SU-DHL-6 (cell line): ENCODE results near the gene ADGRG2.

ENCODE experiments used
- H2AFZ ChIP-seq: fragments of 200-600 bp; sonication (generic); 2 replicates; pipeline ENCODE4 v1.6.1; 2014; ENCODE audit warnings: low read depth, mild to moderate bottlenecking, moderate library complexity, mixed read lengths, antibody characterized with exemption, low read length; ENCODE audit not compliant: severe bottlenecking
- H3F3A ChIP-seq: fragments of 200-600 bp; shearing (Covaris generic); 2 replicates; pipeline ENCODE4 v1.6.0; 2016; ENCODE audit warnings: antibody characterized with exemption, mild to moderate bottlenecking; ENCODE audit not compliant: insufficient read depth
- H3K27ac ChIP-seq: fragments of 200-600 bp; sonication (generic); 2 replicates; pipeline ENCODE4 v1.5.1; 2016; ENCODE audit warnings: low read depth, mild to moderate bottlenecking, low read length, moderate library complexity, mixed read lengths
- H3K27me3 ChIP-seq: fragments of 200-600 bp; sonication (generic), shearing (Covaris generic); 2 replicates; pipeline ENCODE4 v1.6.0; 2014; ENCODE audit warnings: mild to moderate bottlenecking, low read length
- H3K36me3 ChIP-seq: fragments of 200-600 bp; sonication (generic); 2 replicates; pipeline ENCODE4 v1.6.1; 2014; ENCODE audit warnings: mild to moderate bottlenecking, low read length, mixed read lengths
- H3K4me2 ChIP-seq: fragments of 300-600, 200-600 bp; shearing (Covaris generic), sonication (generic); 2 replicates; pipeline ENCODE4 v1.6.0; 2014; ENCODE audit warnings: low read length, low read depth, mild to moderate bottlenecking; ENCODE audit not compliant: poor library complexity, severe bottlenecking
- H3K4me3 ChIP-seq: fragments of 200-600 bp; sonication (generic); 2 replicates; pipeline ENCODE4 v1.5.1; 2014; ENCODE audit warnings: antibody characterized with exemption, low read length, mild to moderate bottlenecking, mixed read lengths; ENCODE audit not compliant: insufficient read depth, poor library complexity, severe bottlenecking
- H3K79me2 ChIP-seq: fragments of 200-600 bp; sonication (generic); 2 replicates; pipeline ENCODE4 v1.6.1; 2014; ENCODE audit warnings: mild to moderate bottlenecking, low read length, moderate library complexity; ENCODE audit not compliant: insufficient read depth
- H3K9ac ChIP-seq: fragments of 200-600 bp; sonication (generic); 2 replicates; pipeline ENCODE4 v1.7.0; 2014; ENCODE audit warnings: mild to moderate bottlenecking, low read length
- H3K9me2 ChIP-seq: fragments of 200-600 bp; sonication (generic); replicated peaks from 2 replicates; pipeline ENCODE4 v1.6.1; 2014; ENCODE audit warnings: low read length; ENCODE audit not compliant: insufficient read depth
- H3K9me3 ChIP-seq: fragments of 200-600 bp; sonication (generic); 2 replicates; pipeline ENCODE4 v1.6.1; 2014; ENCODE audit warnings: low read length, mixed read lengths; ENCODE audit not compliant: insufficient read depth
- H4K20me1 ChIP-seq: fragments of 200-600 bp; sonication (generic); 2 replicates; pipeline ENCODE4 v1.6.1; 2014; ENCODE audit warnings: low read depth, mild to moderate bottlenecking, antibody characterized with exemption, low read length, moderate library complexity, mixed read lengths
- CTCF ChIP-seq: fragments of 200-600 bp; sonication (generic); IDR thresholded peaks from one replicate; pipeline ENCODE4 v1.5.1; 2017; ENCODE audit warnings: antibody characterized with exemption, mild to moderate bottlenecking, low read length, moderate library complexity; ENCODE audit not compliant: insufficient read depth, poor library complexity, severe bottlenecking
- EZH2phosphoT487 ChIP-seq: fragments of 200-600 bp; sonication (generic), shearing (Covaris generic); conservative IDR thresholded peaks from 2 replicates; pipeline ENCODE4 v1.6.1; 2018; ENCODE audit warnings: mild to moderate bottlenecking, antibody characterized with exemption, low read length, moderate library complexity, mixed read lengths

ADGRG2 gene

DNA sequence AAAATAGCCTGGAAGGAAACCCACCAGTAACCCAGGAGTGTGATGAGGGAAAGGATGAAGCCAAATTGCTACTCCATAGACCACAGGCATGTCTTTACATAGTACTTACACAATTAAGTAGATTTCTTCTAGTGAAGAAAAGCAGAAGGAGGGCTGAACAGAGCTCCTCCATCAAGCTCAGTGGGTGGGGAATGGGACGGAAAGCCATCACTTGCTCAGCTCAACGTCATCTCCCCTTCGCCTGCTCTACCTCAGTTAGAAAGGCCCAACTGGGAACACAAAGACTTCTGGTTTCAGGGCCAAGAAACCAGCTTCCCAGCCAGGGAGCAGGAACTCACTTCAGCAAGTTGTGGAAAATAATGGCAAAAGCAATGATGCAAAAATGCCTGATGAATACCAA is 36.6 kb downstream of the ADGRG2 start:
- Histone ChIP-seq H3K9me2 (no peaks in the 10 kb centered on the region), H3K27me3 (no peaks in the 10 kb centered on the region), H2AFZ (no peak overlapping the region), H3K9me3 (no peaks in the 10 kb centered on the region), H3K4me2 (no peak overlapping the region), H3K27ac (no peak overlapping the region), H3F3A (no peaks in the 10 kb centered on the region), H4K20me1 (no peaks in the 10 kb centered on the region), H3K9ac (no peak overlapping the region), H3K4me3 (no peak overlapping the region), H3K36me3 (no peaks in the 10 kb centered on the region), H3K79me2 (no peaks in the 10 kb centered on the region)
- no peak for TF ChIP-seq EZH2phosphoT487
- TF ChIP-seq CTCF, result no peak

DNA sequence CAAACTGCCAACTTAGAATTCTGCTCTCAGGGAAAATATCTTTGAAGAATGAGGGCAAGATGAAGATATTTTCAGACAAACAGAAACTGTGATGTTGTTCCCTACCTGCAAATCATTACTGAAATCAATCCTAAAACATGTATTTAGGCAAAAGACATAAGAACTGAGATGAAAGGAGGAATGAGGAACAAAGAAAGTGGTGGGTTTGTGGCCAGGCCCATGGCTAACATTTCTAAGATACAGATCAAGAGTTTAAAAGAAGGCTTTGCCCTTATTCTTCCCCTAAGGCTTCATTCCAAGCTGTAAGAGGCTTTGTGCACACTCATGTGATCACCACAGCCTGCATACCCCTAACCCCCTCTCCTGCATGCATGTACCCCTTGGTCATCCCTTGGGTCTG is 46.5 kb downstream of the ADGRG2 start:
- no peaks in the 10 kb centered on the region for H3K27me3 ChIP-seq
- H2AFZ ChIP-seq, result no peak overlapping the region
- H3K4me2 ChIP-seq, result no peak overlapping the region
- no peak overlapping the region for H3K9ac ChIP-seq
- no peaks in the 10 kb centered on the region for H3F3A ChIP-seq
- no peaks in the 10 kb centered on the region for H3K9me2 ChIP-seq
- H3K36me3 ChIP-seq, result no peaks in the 10 kb centered on the region
- TF ChIP-seq CTCF (no peak), EZH2phosphoT487 (no peak)
- H4K20me1 ChIP-seq, result no peaks in the 10 kb centered on the region
- H3K9me3 ChIP-seq, result no peaks in the 10 kb centered on the region
- H3K79me2 ChIP-seq, result no peaks in the 10 kb centered on the region
- H3K4me3 ChIP-seq, result no peak overlapping the region
- no peak overlapping the region for H3K27ac ChIP-seq

DNA sequence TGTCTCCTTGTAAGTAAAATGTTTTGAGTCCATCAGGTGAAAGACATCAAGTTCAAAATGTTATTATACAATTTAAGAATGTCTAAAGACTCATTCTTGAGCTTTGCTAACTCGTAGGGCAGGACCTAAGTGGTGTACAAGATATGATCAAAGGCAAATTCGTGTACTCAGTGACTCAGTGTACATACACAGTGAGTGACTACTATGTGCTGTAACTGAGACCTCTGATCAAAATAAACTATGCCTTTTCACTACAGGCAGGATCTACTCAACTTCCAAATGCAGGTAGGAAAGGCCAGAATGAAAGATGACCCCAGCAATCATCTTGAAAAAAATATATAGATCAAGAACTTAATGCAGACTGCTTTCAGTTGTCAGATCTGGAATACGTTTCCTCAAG is 49.9 kb downstream of the ADGRG2 start:
- no peaks in the 10 kb centered on the region for H3K79me2 ChIP-seq
- H3K4me3 ChIP-seq, result no peak overlapping the region
- no peak overlapping the region for H3K27ac ChIP-seq
- no peak overlapping the region for H3K4me2 ChIP-seq
- no peaks in the 10 kb centered on the region for H3F3A ChIP-seq
- H3K36me3 ChIP-seq, result no peaks in the 10 kb centered on the region
- no peaks in the 10 kb centered on the region for H3K9me3 ChIP-seq
- TF ChIP-seq CTCF (no peak), EZH2phosphoT487 (no peak)
- H4K20me1 ChIP-seq, result no peaks in the 10 kb centered on the region
- no peaks in the 10 kb centered on the region for H3K9me2 ChIP-seq
- H2AFZ ChIP-seq, result no peak overlapping the region
- H3K27me3 ChIP-seq, result no peaks in the 10 kb centered on the region
- no peak overlapping the region for H3K9ac ChIP-seq
